Glutamatergic neuron (in vitro differentiated cells): ENCODE results near the gene MYRIP. TPM values are rescaled to one million over a fixed set of nuclear protein-coding genes. Genes with fewer than 3 reads are reported as not detected.

Experiments
- DNase-seq: peaks from one replicate; pipeline ENCODE4 v3.0.0; 2022
- H3K27ac Mint-ChIP-seq: one replicate; pipeline ENCODE4 v1.8.0; 2020; ENCODE audit warnings: mild to moderate bottlenecking, mixed read lengths, inconsistent platforms; ENCODE audit not compliant: unreplicated experiment
- H3K27me3 Mint-ChIP-seq: one replicate; pipeline ENCODE4 v1.8.0; 2020; ENCODE audit warnings: mild to moderate bottlenecking, moderate library complexity, mixed read lengths, inconsistent platforms; ENCODE audit not compliant: unreplicated experiment
- H3K36me3 Mint-ChIP-seq: one replicate; pipeline ENCODE4 v1.8.0; 2020; ENCODE audit warnings: mild to moderate bottlenecking, mixed read lengths, inconsistent platforms; ENCODE audit not compliant: unreplicated experiment
- H3K4me1 Mint-ChIP-seq: one replicate; pipeline ENCODE4 v1.8.0; 2020; ENCODE audit warnings: mild to moderate bottlenecking, low read depth, mixed read lengths, inconsistent platforms; ENCODE audit not compliant: unreplicated experiment
- H3K4me3 Mint-ChIP-seq: one replicate; pipeline ENCODE4 v1.8.0; 2020; ENCODE audit warnings: mild to moderate bottlenecking, mixed read lengths, inconsistent platforms; ENCODE audit not compliant: unreplicated experiment
- H3K9me3 Mint-ChIP-seq: one replicate; pipeline ENCODE4 v1.8.0; 2020; ENCODE audit warnings: mild to moderate bottlenecking, moderate library complexity, mixed read lengths, inconsistent platforms; ENCODE audit not compliant: unreplicated experiment
- CTCF ChIP-seq: fragments of 200-600 bp; sonication (generic); IDR thresholded peaks from one replicate; pipeline ENCODE4 v1.5.0; 2021; ENCODE audit not compliant: partially characterized antibody, unreplicated experiment
- total RNA-seq: library from RNA; stranded (reverse); fragmentation: NEBNext Ultra II Directional; extraction: Animal tissue kit (Norgen Biotek cat#: 25700); gene quantifications from one replicate; pipeline ENCODE4 v1.2.1, GENCODE V29; 2021; ENCODE audit not compliant: unreplicated experiment

The MYRIP gene
- total RNA-seq, 1 donor from 2014 or later: 1.8 TPM

- Mint-ChIP-seq H3K4me1 (no peaks in the 10 kb centered on the region), H3K36me3 (no peaks in the 10 kb centered on the region), H3K9me3 (peaks cover 3% of the 10 kb centered on the region), H3K4me3 (no peak overlapping the region), H3K27me3 (peaks cover 6% of the 10 kb centered on the region), H3K27ac (no peak overlapping the region)
- TF ChIP-seq CTCF: no peak
- no peak for DNase-seq
Measured at GRCh38 chr3:39781632-39782031, 27.8 kb upstream of the MYRIP start.

- Mint-ChIP-seq H3K9me3 (no peaks in the 10 kb centered on the region), H3K4me3 (no peak overlapping the region), H3K27me3 (peaks cover 6% of the 10 kb centered on the region), H3K27ac (no peak overlapping the region), H3K4me1 (no peaks in the 10 kb centered on the region), H3K36me3 (no peaks in the 10 kb centered on the region)
- DNase-seq: no peak
- TF ChIP-seq CTCF: no peak
Measured at GRCh38 chr3:39783680-39784079, 25.7 kb upstream of the MYRIP start.

- H3K27ac Mint-ChIP-seq: no peak overlapping the region
- H3K4me1 Mint-ChIP-seq: no peaks in the 10 kb centered on the region
- no peaks in the 10 kb centered on the region for H3K36me3 Mint-ChIP-seq
- no peak for DNase-seq
- H3K9me3 Mint-ChIP-seq: no peaks in the 10 kb centered on the region
- no peak overlapping the region for H3K4me3 Mint-ChIP-seq
- H3K27me3 Mint-ChIP-seq: peaks cover 4% of the 10 kb centered on the region
- TF ChIP-seq CTCF: no peak
Measured at GRCh38 chr3:39784922-39785321, 24.5 kb upstream of the MYRIP start.

GRCh38 chr3:39788128-39788883 is 21.1 kb upstream of the MYRIP start:
- H3K9me3 Mint-ChIP-seq: no peaks in the 10 kb centered on the region
- no peak overlapping the region for H3K4me3 Mint-ChIP-seq
- no peaks in the 10 kb centered on the region for H3K27me3 Mint-ChIP-seq
- TF ChIP-seq CTCF: no peak
- no peaks in the 10 kb centered on the region for H3K36me3 Mint-ChIP-seq
- H3K27ac Mint-ChIP-seq: no peak overlapping the region
- DNase-seq: no peak
- no peaks in the 10 kb centered on the region for H3K4me1 Mint-ChIP-seq

- TF ChIP-seq CTCF: no peak
- Mint-ChIP-seq H3K4me3 (no peak overlapping the region), H3K4me1 (no peaks in the 10 kb centered on the region), H3K36me3 (no peaks in the 10 kb centered on the region), H3K9me3 (no peaks in the 10 kb centered on the region), H3K27ac (no peak overlapping the region), H3K27me3 (no peaks in the 10 kb centered on the region)
- DNase-seq: no peak
Measured at GRCh38 chr3:39791603-39792002, 17.8 kb upstream of the MYRIP start.
